ENCODE results near the gene HNRNPM. TPM values are rescaled to one million over a fixed set of nuclear protein-coding genes. Genes with fewer than 3 reads are reported as not detected.
"Not testable (repeated sequence)": the region's sequence is repeated elsewhere in the genome, so short reads cannot be mapped to it uniquely, and the experiment has no call there.

The HNRNPM gene
- polyA plus RNA-seq, 3 donors: 83.6 to 182 (median 105) TPM

- H3K27ac ChIP-seq (ENCODE audit: low read depth, low read length): no peak overlapping the region
- WGBS, 3 donors: 49 to 91% (median 87%) methylated on average over 28 of the region's 28 CpGs
Measured at GRCh38 chr19:8421484-8422461, 23.0 kb upstream of the HNRNPM start.

GRCh38 chr19:8423817-8424223 is 21.0 kb upstream of the HNRNPM start:
- H3K27ac ChIP-seq (ENCODE audit: low read depth, low read length): peak overlapping the region; percentile 61
- 23 to 58% (median 24%) methylated on average over 9 of the region's 9 CpGs for WGBS, 3 donors

- 84 to 95% (median 90%) methylated on average over 6 of the region's 6 CpGs for WGBS, 3 donors
- H3K27ac ChIP-seq (ENCODE audit: low read depth, low read length): not testable (repeated sequence)
Measured at GRCh38 chr19:8425331-8425730, 19.4 kb upstream of the HNRNPM start.

- no peak overlapping the region for H3K27ac ChIP-seq (ENCODE audit: low read depth, low read length)
- 94 to 100% (median 95%) methylated on average over 7 of the region's 7 CpGs for WGBS, 3 donors
Measured at GRCh38 chr19:8426283-8426682, 18.5 kb upstream of the HNRNPM start.

DNA sequence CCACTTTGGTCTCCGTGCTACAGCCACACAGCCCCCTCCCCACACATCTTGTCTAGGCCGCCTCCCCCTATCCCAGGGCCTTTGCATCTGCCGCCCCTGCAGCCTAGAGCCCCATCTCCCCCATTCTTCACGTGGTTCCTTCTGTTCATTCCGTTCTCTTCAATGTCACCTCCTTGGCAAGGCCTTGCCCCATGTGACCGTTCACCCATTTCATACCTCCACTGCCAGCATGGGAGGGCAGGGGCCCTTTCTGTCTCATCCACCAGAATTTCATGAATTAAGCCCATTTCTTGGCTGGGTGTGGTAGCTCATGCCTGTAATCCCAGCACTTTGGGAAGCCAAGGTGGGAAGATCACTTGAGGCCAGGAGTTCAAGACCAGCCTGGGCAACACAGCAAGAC is 15.7 kb upstream of the HNRNPM start:
- WGBS, 3 donors: 86 to 95% (median 92%) methylated on average over 6 of the region's 6 CpGs

DNA sequence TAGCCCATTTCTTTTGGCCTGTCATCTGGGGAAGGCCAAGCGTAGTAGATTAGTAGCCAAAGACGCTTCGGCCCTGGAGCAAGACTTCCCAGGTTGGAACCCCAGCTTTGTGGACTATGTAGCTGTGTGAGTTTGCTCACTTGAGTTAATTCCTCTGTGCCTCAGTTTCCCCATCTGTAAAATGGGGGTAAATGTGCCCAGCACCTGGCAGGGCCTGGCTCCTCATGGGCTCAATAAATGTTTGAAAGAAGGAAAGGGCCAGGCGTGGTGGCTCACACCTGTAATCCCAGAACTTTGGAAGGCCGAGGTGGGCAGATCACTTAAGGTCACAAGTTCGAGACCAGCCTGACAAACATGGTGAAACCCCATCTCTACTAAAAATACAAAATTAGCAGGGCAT is 14.9 kb upstream of the HNRNPM start:
- 93 to 96% (median 94%) methylated on average over 6 of the region's 6 CpGs for WGBS, 3 donors

More for the DNA sequence above, 15.7 kb upstream of the HNRNPM start:
- H3K27ac ChIP-seq (ENCODE audit: low read depth, low read length): no peak overlapping the region

GRCh38 chr19:8430650-8431049 is 14.1 kb upstream of the HNRNPM start:
- H3K27ac ChIP-seq (ENCODE audit: low read depth, low read length): no peak overlapping the region
- WGBS, 3 donors: 92% methylated on average over 20 of the region's 20 CpGs

More for the DNA sequence above, 14.9 kb upstream of the HNRNPM start:
- no peak overlapping the region for H3K27ac ChIP-seq (ENCODE audit: low read depth, low read length)

GRCh38 chr19:8438236-8438635 is 6.5 kb upstream of the HNRNPM start:
- 91 to 98% (median 96%) methylated on average over 12 of the region's 12 CpGs for WGBS, 3 donors
- H3K27ac ChIP-seq (ENCODE audit: low read depth, low read length): no peak overlapping the region

- WGBS, 3 donors: 87 to 93% (median 92%) methylated on average over 6 of the region's 6 CpGs
- H3K27ac ChIP-seq (ENCODE audit: low read depth, low read length): no peak overlapping the region
Measured at GRCh38 chr19:8441725-8442544, 2.8 kb upstream of the HNRNPM start.

- WGBS, 3 donors: 24 to 28% (median 25%) methylated on average over 32 of the region's 32 CpGs
- not testable (repeated sequence) for H3K27ac ChIP-seq (ENCODE audit: low read depth, low read length)
Measured at GRCh38 chr19:8444140-8444676, 567 bp upstream of the HNRNPM start.

DNA sequence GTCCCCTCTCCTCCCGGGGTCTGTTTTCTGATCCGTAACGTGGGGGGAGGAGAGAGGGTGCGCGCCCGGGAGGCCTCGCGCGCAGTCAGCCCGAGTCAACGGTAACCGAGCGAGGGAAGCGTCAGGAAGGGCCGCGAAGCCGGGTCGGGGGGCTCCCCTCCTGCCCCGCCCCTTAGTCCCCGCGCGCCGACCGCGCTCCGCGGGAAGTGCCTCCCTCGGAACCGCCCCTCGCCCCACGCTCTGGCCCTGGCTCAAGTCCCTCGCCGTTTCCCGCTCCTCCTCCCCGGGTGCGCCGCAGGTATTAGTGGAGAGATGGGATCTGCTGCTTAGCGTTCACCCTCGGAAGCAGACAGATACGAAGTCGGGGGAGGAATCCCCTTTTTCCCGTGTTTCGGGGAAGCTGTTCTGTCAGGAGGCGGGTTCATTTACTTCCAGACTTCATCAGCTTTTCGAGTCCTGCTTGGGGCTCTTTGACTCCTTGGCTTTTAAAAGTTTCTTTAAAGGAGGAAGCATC is 770 bp downstream of the HNRNPM start:
- WGBS, 3 donors: 0 to 1% (median 0%) methylated on average over 37 to 45 of the region's 45 CpGs
- H3K27ac ChIP-seq (ENCODE audit: low read depth, low read length): peak overlapping the region; percentile 80

GRCh38 chr19:8446061-8446709 is 1.4 kb downstream of the HNRNPM start:
- no peak overlapping the region for H3K27ac ChIP-seq (ENCODE audit: low read depth, low read length)
- WGBS, 3 donors: 17 to 33% (median 32%) methylated on average over 16 of the region's 16 CpGs

DNA sequence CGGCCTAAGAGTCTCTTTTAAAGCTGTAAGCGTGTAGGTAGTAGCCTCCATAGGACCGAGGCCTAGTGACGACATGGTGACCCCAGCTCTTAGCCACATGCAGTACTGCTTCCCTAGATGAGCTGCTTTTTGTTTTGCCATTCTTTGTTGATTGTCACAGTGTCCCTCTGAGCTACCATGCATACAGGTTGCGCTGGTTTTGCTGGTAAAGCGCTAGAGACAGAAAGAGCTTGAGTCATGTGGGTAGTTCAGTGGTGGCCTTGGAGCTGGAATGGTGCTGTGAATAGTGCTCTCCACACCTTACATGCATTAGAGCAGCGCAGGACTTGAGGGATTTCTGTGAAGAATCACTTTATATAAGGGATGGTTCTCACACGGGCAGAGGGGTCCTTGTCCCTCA is 5.1 kb downstream of the HNRNPM start:
- WGBS, 3 donors: 37 to 79% (median 75%) methylated on average over 7 to 8 of the region's 8 CpGs
- no peak overlapping the region for H3K27ac ChIP-seq (ENCODE audit: low read depth, low read length)

- no peak overlapping the region for H3K27ac ChIP-seq (ENCODE audit: low read depth, low read length)
- 53 to 61% (median 59%) methylated on average over 6 of the region's 6 CpGs for WGBS, 3 donors
Measured at GRCh38 chr19:8451377-8451776, 6.6 kb downstream of the HNRNPM start.

- no peak overlapping the region for H3K27ac ChIP-seq (ENCODE audit: low read depth, low read length)
- 30 to 66% (median 63%) methylated on average over 3 of the region's 3 CpGs for WGBS, 3 donors
Measured at GRCh38 chr19:8451885-8452284, 7.1 kb downstream of the HNRNPM start.

- no peak overlapping the region for H3K27ac ChIP-seq (ENCODE audit: low read depth, low read length)
- WGBS, 3 donors: 41 to 58% (median 55%) methylated on average over 4 of the region's 4 CpGs
Measured at GRCh38 chr19:8452446-8453123, 7.8 kb downstream of the HNRNPM start.

DNA sequence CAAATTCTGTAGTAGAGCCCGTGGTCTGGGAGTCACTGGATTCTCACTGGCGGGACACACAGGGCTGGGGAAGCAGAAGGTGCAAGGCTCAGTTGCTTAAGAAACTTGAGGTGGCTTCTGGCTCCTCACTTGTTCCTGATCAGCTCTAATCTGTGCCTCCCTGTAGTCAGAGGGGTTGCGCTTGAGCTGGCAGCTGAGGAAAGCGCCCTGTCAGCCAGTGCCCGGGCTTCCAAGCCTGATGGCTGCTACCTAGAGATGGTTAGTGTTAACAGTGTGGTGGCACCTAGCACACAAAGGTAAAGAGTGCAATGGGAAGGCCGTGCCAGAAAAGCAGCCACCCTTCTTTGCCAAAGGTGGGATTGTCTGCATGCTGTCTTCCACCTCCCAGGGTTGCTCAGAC is 8.8 kb downstream of the HNRNPM start:
- WGBS, 3 donors: 69 to 79% (median 77%) methylated on average over 6 of the region's 6 CpGs
- no peak overlapping the region for H3K27ac ChIP-seq (ENCODE audit: low read depth, low read length)

GRCh38 chr19:8454218-8454617 is 9.4 kb downstream of the HNRNPM start:
- H3K27ac ChIP-seq (ENCODE audit: low read depth, low read length): no peak overlapping the region

More at GRCh38 chr19:8454218-8454617, 9.4 kb downstream of the HNRNPM start:
- 43 to 52% (median 50%) methylated on average over 1 of the region's 1 CpG for WGBS, 3 donors
